Measurements from ENCODE around the gene SET. TPM values are rescaled to one million over a fixed set of nuclear protein-coding genes. Genes with fewer than 3 reads are reported as not detected.

The SET gene
- total and polyA plus RNA-seq, 2 of the 8 experiments (the other 6 are each of a cell fraction or from before 2014, with no cell fraction given) = 466 to 1,345 TPM

GRCh38 chr9:128702445-128702948 is 13.5 kb downstream of the SET start, which contains the start of gene PKN3:
Gene PKN3 (plus strand): TSS chr9:128702503. CDS start chr9:128702916, 413 bp downstream.
- Histone ChIP-seq H3K23ac (ENCODE audit: insufficient read length) (no peak within 1 kb of the TSS), H2BK120ac (replicated peaks; ENCODE audit: low read depth, low read length) (no peak within 1 kb of the TSS), H3K4ac (replicated peaks; ENCODE audit: insufficient read length, low read depth, low read length) (peak within 1 kb of the TSS; percentile 32), H2BK12ac (ENCODE audit: low read depth, low read length) (peak within 1 kb of the TSS; percentile 68; the same call in 1 of the 2 replicates), H3K27ac (ENCODE audit: low read depth, low read length) (no peak within 1 kb of the TSS; the same call in 1 of the 2 replicates), H2BK15ac (ENCODE audit: low read length) (no peak within 1 kb of the TSS), H3K18ac (ENCODE audit: extremely low read depth, low read length) (peak within 1 kb of the TSS; percentile 78), H4K91ac (replicated peaks; ENCODE audit: insufficient read length, low read length) (no peak within 1 kb of the TSS), H3K79me2 (ENCODE audit: control insufficient read depth in 1 of 2, insufficient read depth in 2 of 2, low read length in 2 of 2) (no peaks in the 10 kb centered on the region), H3K4me3 (ENCODE audit: extremely low read depth in 1 of 4, insufficient read depth in 2 of 4, low read depth in 3 of 4, low read length in 4 of 4) (peak within 1 kb of the TSS; percentile 51 to 75 (median 65)), H4K5ac (ENCODE audit: insufficient read length, low read depth, low read length) (peak within 1 kb of the TSS; percentile 63), H3K27me3 (replicated peaks in 1 of 4; ENCODE audit: control insufficient read depth in 3 of 4, extremely low read depth in 1 of 4, insufficient read depth in 3 of 4, low read length in 3 of 4) (no peaks in the 10 kb centered on the region), H4K20me1 (replicated peaks in 1 of 2; ENCODE audit: control insufficient read depth in 1 of 2, insufficient read depth in 2 of 2, low read length in 2 of 2) (peaks cover 2 to 4% of the 10 kb centered on the region in 2 experiments), H3K4me2 (ENCODE audit: insufficient read depth in 1 of 2, low read depth in 2 of 2, low read length in 2 of 2) (peak within 1 kb of the TSS; percentile 72 to 75), H2BK5ac (ENCODE audit: low read depth, low read length) (no peak within 1 kb of the TSS), H3K79me1 (ENCODE audit: low read depth, low read length) (no peaks in the 10 kb centered on the region), H3K9me3 (ENCODE audit: insufficient read depth in 2 of 2, low read depth in 1 of 2, low read length in 1 of 2) (no peaks in the 10 kb centered on the region), H3K14ac (ENCODE audit: insufficient read length) (no peak within 1 kb of the TSS), H3K56ac (replicated peaks; ENCODE audit: insufficient read length, low read depth, low read length) (peak within 1 kb of the TSS; percentile 87), H2AK5ac (ENCODE audit: low read depth, low read length) (peak within 1 kb of the TSS; percentile 88; the same call in 1 of the 2 replicates), H3K36me3 (ENCODE audit: control insufficient read depth in 2 of 4, insufficient read depth in 4 of 4, low read length in 3 of 4) (peaks cover 0 to 5% (median 0%) of the 10 kb centered on the region in 4 experiments; a peak in 2 of 8 replicates), H3K23me2 (ENCODE audit: low read depth, low read length) (peaks cover 7% of the 10 kb centered on the region; the same call in 1 of the 2 replicates), H2AFZ (ENCODE audit: low read length) (peak within 1 kb of the TSS; percentile 24; the same call in 1 of the 2 replicates), H3K4me1 (replicated peaks in 1 of 4; ENCODE audit: control insufficient read depth in 3 of 4, insufficient read depth in 4 of 4, low read length in 3 of 4) (peaks cover 0 to 4% (median 2%) of the 10 kb centered on the region in 4 experiments; a peak in 3 of 7 replicates), H3K9ac (replicated peaks in 1 of 4; ENCODE audit: extremely low read depth in 1 of 4, low read depth in 3 of 4, low read length in 3 of 4) (peak within 1 kb of the TSS in 3 of 4 experiments; percentile 29 to 81 (median 46); a peak in 6 of 7 replicates), H2BK20ac (ENCODE audit: low read length) (no peak within 1 kb of the TSS), H4K8ac (ENCODE audit: extremely low read depth, insufficient read depth, low read length) (peak within 1 kb of the TSS; percentile 91; the same call in 1 of the 2 replicates)
- DNase-seq (ENCODE audit: low read depth in 1 of 2, low spot score in 2 of 2) = peak; percentile 61 to 99
- 0% methylated on average over 4 of the region's 65 CpGs; no CpG with 5 or more reads in 1 of the 2 experiments for WGBS, 2 experiments (ENCODE audit: extremely low coverage in 1 of 2, insufficient coverage in 1 of 2, insufficient read length in 1 of 2, insufficient replicate concordance in 2 of 2, low coverage in 1 of 2, low lambda C conversion rate in 2 of 2, missing lambda C conversion rate in 1 of 2)
- ChIA-PET POLR2A (ENCODE audit: partially characterized antibody) (interaction anchor here (0.6 to 46.1 kb wide), 8 partner anchors 8 to 189 kb away, joined by 3 to 1197 read pairs (median 4); partner anchors contain the start of genes DYNC2I2, SET and ZDHHC12), CTCF (ENCODE audit: partially characterized antibody) (interaction anchor here (0.6 to 1.4 kb wide), 14 partner anchors 11 to 117 kb away, joined by 3 to 13 read pairs (median 3); no protein-coding TSS in a partner anchor)
- no peak for FAIRE-seq
- TF ChIP-seq NANOG (IDR thresholded peaks at IDR 0.05; ENCODE audit: insufficient read depth, low read depth, low read length, poor library complexity, severe bottlenecking) (no peak), ATF2 (IDR thresholded peaks at IDR 0.05; ENCODE audit: low read length) (no peak), GTF2F1 (IDR thresholded peaks at IDR 0.05; ENCODE audit: borderline replicate concordance, low read depth, low read length) (no peak; the same call in 1 of the 2 replicates), BRCA1 (IDR thresholded peaks at IDR 0.05; ENCODE audit: low read depth, low read length) (no peak), CBX8 (IDR thresholded peaks at IDR 0.05; ENCODE audit: borderline replicate concordance, low read depth, low read length) (no peak), ASH2L (IDR thresholded peaks at IDR 0.05; ENCODE audit: low read length) (peak; percentile 69), CBX5 (IDR thresholded peaks at IDR 0.05; ENCODE audit: low read depth, low read length) (no peak), RFX5 (IDR thresholded peaks at IDR 0.05; ENCODE audit: borderline replicate concordance, low read depth, low read length) (no peak), SIRT6 (IDR thresholded peaks at IDR 0.05; ENCODE audit: low read length) (no peak), JUND (IDR thresholded peaks at IDR 0.05; ENCODE audit: low read length) (0 out of 2 replicates have a peak, but pooled peaks have one; percentile 28), TEAD4 (IDR thresholded peaks at IDR 0.05; ENCODE audit: low read depth, low read length) (no peak; the same call in 1 of the 2 replicates)

Data from H1 (cell line).